ENCODE results near the gene CCL13. TPM values are rescaled to one million over a fixed set of nuclear protein-coding genes. Genes with fewer than 3 reads are reported as not detected.

Gene CCL13
- total and polyA plus RNA-seq, 2 of the 8 experiments (the other 6 are each of a cell fraction or from before 2014, with no cell fraction given) = not detected

DNA sequence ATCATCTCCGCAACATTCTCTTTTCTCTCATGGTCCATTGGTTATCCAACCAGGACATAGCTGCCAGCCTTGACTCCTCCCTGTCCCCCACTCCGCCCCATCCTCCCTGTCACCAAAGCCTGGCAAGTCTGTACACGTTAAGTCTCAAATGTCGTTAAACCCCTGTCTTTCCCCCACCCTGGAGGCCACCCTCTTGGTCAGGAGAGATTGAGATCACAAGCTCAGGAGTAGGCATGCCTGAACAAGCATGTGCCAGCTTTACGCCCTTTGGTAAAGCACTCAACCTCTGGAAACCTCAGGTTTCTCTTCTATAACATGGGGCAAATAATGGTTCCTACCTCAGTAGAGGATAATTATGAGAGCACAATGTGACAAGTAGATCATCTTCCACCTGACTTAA lies 44.9 kb downstream of the CCL13 start:
- no peak overlapping the region for H3K14ac ChIP-seq (ENCODE audit: insufficient read length)
- no peak overlapping the region for H3K27ac ChIP-seq (ENCODE audit: low read depth, low read length)
- H4K20me1 ChIP-seq (replicated peaks in 1 of 2; ENCODE audit: control insufficient read depth in 1 of 2, insufficient read depth in 2 of 2, low read length in 2 of 2) = no peaks in the 10 kb centered on the region
- FAIRE-seq (no peak), DNase-seq (ENCODE audit: low read depth in 1 of 2, low spot score in 2 of 2) (no peak)
- no peak overlapping the region for H3K56ac ChIP-seq (replicated peaks; ENCODE audit: insufficient read length, low read depth, low read length)
- H3K4me2 ChIP-seq (ENCODE audit: insufficient read depth in 1 of 2, low read depth in 2 of 2, low read length in 2 of 2) = no peak overlapping the region
- no peak overlapping the region for H3K9ac ChIP-seq (replicated peaks in 1 of 4; ENCODE audit: extremely low read depth in 1 of 4, low read depth in 3 of 4, low read length in 3 of 4)
- H4K5ac ChIP-seq (ENCODE audit: insufficient read length, low read depth, low read length) = no peak overlapping the region
- no peak overlapping the region for H4K8ac ChIP-seq (ENCODE audit: extremely low read depth, insufficient read depth, low read length)
- no peak overlapping the region for H2BK12ac ChIP-seq (ENCODE audit: low read depth, low read length)
- H3K4me3 ChIP-seq (ENCODE audit: extremely low read depth in 1 of 4, insufficient read depth in 2 of 4, low read depth in 3 of 4, low read length in 4 of 4) = no peak overlapping the region
- 86% methylated on average over 5 of the region's 5 CpGs; no CpG with 5 or more reads in 1 of the 2 experiments for WGBS, 2 experiments (ENCODE audit: extremely low coverage in 1 of 2, insufficient coverage in 1 of 2, insufficient read length in 1 of 2, insufficient replicate concordance in 2 of 2, low coverage in 1 of 2, low lambda C conversion rate in 2 of 2, missing lambda C conversion rate in 1 of 2)
- H2AFZ ChIP-seq (ENCODE audit: low read length) = no peak overlapping the region
- H3K4me1 ChIP-seq (replicated peaks in 1 of 4; ENCODE audit: control insufficient read depth in 3 of 4, insufficient read depth in 4 of 4, low read length in 3 of 4) = peaks cover 0 to 4% (median 0%) of the 10 kb centered on the region in 4 experiments; a peak in 2 of 7 replicates
- H2AK5ac ChIP-seq (ENCODE audit: low read depth, low read length) = no peak overlapping the region
- no peak overlapping the region for H2BK120ac ChIP-seq (replicated peaks; ENCODE audit: low read depth, low read length)
- H2BK5ac ChIP-seq (ENCODE audit: low read depth, low read length) = no peak overlapping the region
- no peak overlapping the region for H3K4ac ChIP-seq (replicated peaks; ENCODE audit: insufficient read length, low read depth, low read length)
- no peaks in the 10 kb centered on the region for H3K79me1 ChIP-seq (ENCODE audit: low read depth, low read length)
- H2BK20ac ChIP-seq (ENCODE audit: low read length) = no peak overlapping the region
- no peak overlapping the region for H2BK15ac ChIP-seq (ENCODE audit: low read length)
- no peaks in the 10 kb centered on the region; a peak in 2 of 7 replicates for H3K27me3 ChIP-seq (replicated peaks in 1 of 4; ENCODE audit: control insufficient read depth in 3 of 4, extremely low read depth in 1 of 4, insufficient read depth in 3 of 4, low read length in 3 of 4)
- no peaks in the 10 kb centered on the region for H3K36me3 ChIP-seq (ENCODE audit: control insufficient read depth in 2 of 4, insufficient read depth in 4 of 4, low read length in 3 of 4)
- H3K23ac ChIP-seq (ENCODE audit: insufficient read length) = no peak overlapping the region
- H3K9me3 ChIP-seq (ENCODE audit: insufficient read depth in 2 of 2, low read depth in 1 of 2, low read length in 1 of 2) = no peaks in the 10 kb centered on the region
- no peak overlapping the region for H3K18ac ChIP-seq (ENCODE audit: extremely low read depth, low read length)
- H4K91ac ChIP-seq (replicated peaks; ENCODE audit: insufficient read length, low read length) = no peak overlapping the region
- H3K23me2 ChIP-seq (ENCODE audit: low read depth, low read length) = no peaks in the 10 kb centered on the region
- H3K79me2 ChIP-seq (ENCODE audit: control insufficient read depth in 1 of 2, insufficient read depth in 2 of 2, low read length in 2 of 2) = no peaks in the 10 kb centered on the region
- POLR2A ChIA-PET (ENCODE audit: partially characterized antibody) = no interaction called here
- CTCF ChIA-PET (ENCODE audit: partially characterized antibody) = interaction anchor here (1.4 to 3.1 kb wide), 2 partner anchors 17 to 40 kb away, joined by 3 to 10 read pairs; no protein-coding TSS in a partner anchor
- TF ChIP-seq E2F6 (IDR thresholded peaks at IDR 0.05) (no peak), EZH2 (IDR thresholded peaks at IDR 0.05; ENCODE audit: low read depth, low read length, severe bottlenecking) (no peak), MAFK (IDR thresholded peaks at IDR 0.05; ENCODE audit: low read depth, low read length) (no peak), KDM1A (IDR thresholded peaks at IDR 0.05; ENCODE audit: borderline replicate concordance, low read length) (no peak), HDAC6 (IDR thresholded peaks at IDR 0.05; ENCODE audit: low read depth, low read length) (no peak), SP2 (IDR thresholded peaks at IDR 0.05; ENCODE audit: low read length) (no peak), SIN3A (conservative IDR thresholded peaks at IDR 0.05 in 1 of 2, IDR thresholded peaks at IDR 0.05 in 1 of 2; ENCODE audit: low read depth in 1 of 2, low read length in 2 of 2) (no peak), KDM4A (IDR thresholded peaks at IDR 0.05; ENCODE audit: low read depth, low read length, severe bottlenecking) (no peak), EGR1 (IDR thresholded peaks at IDR 0.05; ENCODE audit: borderline replicate concordance, low read depth, low read length) (no peak), CHD2 (IDR thresholded peaks at IDR 0.05; ENCODE audit: low read length) (no peak), SIRT6 (IDR thresholded peaks at IDR 0.05; ENCODE audit: low read length) (no peak), CTBP2 (IDR thresholded peaks at IDR 0.05; ENCODE audit: borderline replicate concordance, insufficient read depth, insufficient read length, low read length) (no peak), YY1 (IDR thresholded peaks at IDR 0.05; ENCODE audit: low read depth, low read length) (no peak), NANOG (IDR thresholded peaks at IDR 0.05; ENCODE audit: insufficient read depth, low read depth, low read length, poor library complexity, severe bottlenecking) (no peak)
